SK-N-SH (cell line): ENCODE data around the gene ZNF280C. TPM values are rescaled to one million over a fixed set of nuclear protein-coding genes. Genes with fewer than 3 reads are reported as not detected.

Experiments used
- CTCF ChIA-PET: fragments of 300-600, 350-600 bp; formaldehyde crosslinking; extraction: SDS; loops from one replicate; lab custom pipeline; 2021; lab: Yijun Ruan, JAX
- POLR2A ChIA-PET: fragments of 350-600 bp; sonication (Branson Sonifier 250); formaldehyde crosslinking; extraction: SDS; loops from one replicate; lab custom pipeline; 2020; ENCODE audit warnings: antibody characterized with exemption, inconsistent platforms; lab: Yijun Ruan, JAX
- DNase-seq: peaks from one replicate; pipeline ENCODE4 v3.0.0; 2012
- H2AFZ ChIP-seq: fragments of 200-600 bp; sonication (generic); 2 replicates; pipeline ENCODE4 v1.8.1; 2016; ENCODE audit warnings: antibody characterized with exemption, mild to moderate bottlenecking, low read depth
- H3F3A ChIP-seq: fragments of 200-600 bp; sonication (generic); replicated peaks from 2 replicates; pipeline ENCODE3; 2016; ENCODE audit warnings: antibody characterized with exemption, mild to moderate bottlenecking; ENCODE audit not compliant: insufficient read depth
- H3K27ac ChIP-seq, 2 experiments: fragments of 200-500 bp in 1 of 2; fragments of 200-600 bp in 1 of 2; sonication (Bioruptor generic) in 1 of 2; sonication (generic), shearing (Covaris generic) in 1 of 2; 2 replicates each; pipeline versions ENCODE4 v1.5.1 to v1.6.1; 2014 to 2016; ENCODE audit warnings: low read depth in 2 of 2, inconsistent platforms in 1 of 2, low read length in 1 of 2, mild to moderate bottlenecking in 1 of 2, mixed read lengths in 1 of 2
- H3K27me3 ChIP-seq: fragments of 200-600 bp; sonication (generic), shearing (Covaris generic); 2 replicates; pipeline ENCODE4 v1.6.1; 2016; ENCODE audit warnings: mixed run types; ENCODE audit not compliant: insufficient read depth
- H3K36me3 ChIP-seq, 2 experiments: fragments of 200-500 bp in 1 of 2; fragments of 200-600 bp in 1 of 2; sonication (Bioruptor generic) in 1 of 2; sonication (generic) in 1 of 2; replicated peaks in 1 of 2; 2 replicates each; pipeline versions ENCODE3 to v1.5.1; 2014 to 2016; ENCODE audit warnings: low read length in 1 of 2, mild to moderate bottlenecking in 1 of 2; ENCODE audit not compliant: insufficient read depth in 2 of 2, control insufficient read depth in 1 of 2
- H3K4me1 ChIP-seq, 2 experiments: fragments of 200-500 bp in 1 of 2; fragments of 200-600 bp in 1 of 2; sonication (Bioruptor generic) in 1 of 2; sonication (generic), shearing (Covaris generic) in 1 of 2; 2 replicates each; pipeline versions ENCODE4 v1.5.1 to v1.6.1; 2014 to 2016; ENCODE audit warnings: low read depth in 1 of 2, low read length in 1 of 2, mixed run types in 1 of 2; ENCODE audit not compliant: insufficient read depth in 2 of 2, control insufficient read depth in 1 of 2
- H3K4me2 ChIP-seq: fragments of 200-600 bp; sonication (generic), shearing (Covaris generic); 2 replicates; pipeline ENCODE4 v1.6.1; 2017; ENCODE audit warnings: mixed run types
- H3K4me3 ChIP-seq, 2 experiments: fragments of 200-500 bp in 1 of 2; fragments of 200-600 bp in 1 of 2; sonication (Bioruptor generic) in 1 of 2; sonication (generic), shearing (Covaris generic) in 1 of 2; 2 replicates each; pipeline versions ENCODE4 v1.5.1 to v1.8.1; 2014 to 2016; ENCODE audit warnings: low read depth in 2 of 2, inconsistent platforms in 1 of 2, low read length in 1 of 2, mild to moderate bottlenecking in 1 of 2, mixed read lengths in 1 of 2, moderate library complexity in 1 of 2
- H3K79me2 ChIP-seq: fragments of 200-600 bp; sonication (generic); 2 replicates; pipeline ENCODE4 v1.8.1; 2017; ENCODE audit warnings: mild to moderate bottlenecking; ENCODE audit not compliant: insufficient read depth
- H3K9ac ChIP-seq: fragments of 200-600 bp; sonication (generic); 2 replicates; pipeline ENCODE4 v1.6.1; 2017; ENCODE audit warnings: mixed run types
- H3K9me2 ChIP-seq: fragments of 200-600 bp; sonication (generic); 2 replicates; pipeline ENCODE4 v1.6.1; 2017; ENCODE audit warnings: mixed run types
- H3K9me3 ChIP-seq: fragments of 200-600 bp; sonication (generic); 2 replicates; pipeline ENCODE4 v1.6.1; 2017; ENCODE audit warnings: mixed run types, mild to moderate bottlenecking, moderate library complexity
- H4K20me1 ChIP-seq: fragments of 200-600 bp; sonication (generic); 2 replicates; pipeline ENCODE4 v1.6.1; 2017; ENCODE audit warnings: mild to moderate bottlenecking, mixed run types; ENCODE audit not compliant: insufficient read depth
- EP300 ChIP-seq, 2 experiments: IDR thresholded peaks; 2 replicates each; pipeline versions ENCODE4 v1.4.0 to v1.6.1; 2012; ENCODE audit warnings: borderline replicate concordance in 1 of 2, low read depth in 1 of 2, low read length in 1 of 2
- FOXM1 ChIP-seq: IDR thresholded peaks from 2 replicates; pipeline ENCODE4 v1.4.0; 2012; ENCODE audit warnings: low read depth, mild to moderate bottlenecking
- GATA2 ChIP-seq: sonication (generic); formaldehyde crosslinking; IDR thresholded peaks from 2 replicates; pipeline ENCODE4 v1.5.0; 2020; ENCODE audit warnings: mild to moderate bottlenecking, missing genetic modification reagents
- MAX ChIP-seq: IDR thresholded peaks from 2 replicates; pipeline ENCODE4 v1.4.0; 2012; ENCODE audit warnings: low read depth
- MXI1 ChIP-seq: IDR thresholded peaks from 2 replicates; pipeline ENCODE4 v1.6.1; 2012; ENCODE audit warnings: mild to moderate bottlenecking, low read depth, low read length, improper control_type of control experiment
- RCOR1 ChIP-seq: fragments of 150-350 bp; IDR thresholded peaks from 2 replicates; pipeline ENCODE4 v1.6.1; 2017; ENCODE audit warnings: antibody characterized with exemption, low read length
- RFX5 ChIP-seq: IDR thresholded peaks from 2 replicates; pipeline ENCODE4 v1.6.1; 2012; ENCODE audit warnings: mild to moderate bottlenecking, improper control_type of control experiment, low read length
- RXRA ChIP-seq: IDR thresholded peaks from 2 replicates; pipeline ENCODE4 v1.4.0; 2012; ENCODE audit warnings: low read depth, mild to moderate bottlenecking, borderline replicate concordance
- TEAD4 ChIP-seq: IDR thresholded peaks from 2 replicates; pipeline ENCODE4 v1.4.0; 2012; ENCODE audit warnings: mild to moderate bottlenecking, borderline replicate concordance; ENCODE audit not compliant: insufficient read depth
- USF2 ChIP-seq: fragments of 150-350 bp; IDR thresholded peaks from 2 replicates; pipeline ENCODE4 v1.6.1; 2017; ENCODE audit warnings: antibody characterized with exemption, low read length, low read depth, borderline replicate concordance
- WGBS: methylation state at CpG from one replicate; pipeline ENCODE4 v1.1.6; 2017; ENCODE audit warnings: low lambda C conversion rate; 5-methylcytosine and 5-hydroxymethylcytosine counted together
- polyA plus RNA-seq, 3 experiments: library from polyadenylated mRNA; depleted of rRNA; stranded (reverse); fragments of >200 nt; gene quantifications; 2 replicates each; pipeline ENCODE4 v1.2.3, GENCODE V29; 2012
- TF ChIP-seq, protein P1 (sequence below): IDR thresholded peaks from 2 replicates; pipeline ENCODE4 v1.6.1; 2012; ENCODE audit warnings: mild to moderate bottlenecking, low read depth, low read length, moderate library complexity

The ZNF280C gene
- polyA plus RNA-seq, 1 of the 3 experiments (the other 2 are of a cell fraction): 2.7 TPM

GRCh38 chrX:130224810-130225209, 43.9 kb downstream of the ZNF280C start:
- no peaks in the 10 kb centered on the region for H3F3A ChIP-seq
- H3K9me2 ChIP-seq: no peaks in the 10 kb centered on the region
- 73% methylated on average over 2 of the region's 2 CpGs for WGBS
- TF ChIP-seq, protein P1, sequence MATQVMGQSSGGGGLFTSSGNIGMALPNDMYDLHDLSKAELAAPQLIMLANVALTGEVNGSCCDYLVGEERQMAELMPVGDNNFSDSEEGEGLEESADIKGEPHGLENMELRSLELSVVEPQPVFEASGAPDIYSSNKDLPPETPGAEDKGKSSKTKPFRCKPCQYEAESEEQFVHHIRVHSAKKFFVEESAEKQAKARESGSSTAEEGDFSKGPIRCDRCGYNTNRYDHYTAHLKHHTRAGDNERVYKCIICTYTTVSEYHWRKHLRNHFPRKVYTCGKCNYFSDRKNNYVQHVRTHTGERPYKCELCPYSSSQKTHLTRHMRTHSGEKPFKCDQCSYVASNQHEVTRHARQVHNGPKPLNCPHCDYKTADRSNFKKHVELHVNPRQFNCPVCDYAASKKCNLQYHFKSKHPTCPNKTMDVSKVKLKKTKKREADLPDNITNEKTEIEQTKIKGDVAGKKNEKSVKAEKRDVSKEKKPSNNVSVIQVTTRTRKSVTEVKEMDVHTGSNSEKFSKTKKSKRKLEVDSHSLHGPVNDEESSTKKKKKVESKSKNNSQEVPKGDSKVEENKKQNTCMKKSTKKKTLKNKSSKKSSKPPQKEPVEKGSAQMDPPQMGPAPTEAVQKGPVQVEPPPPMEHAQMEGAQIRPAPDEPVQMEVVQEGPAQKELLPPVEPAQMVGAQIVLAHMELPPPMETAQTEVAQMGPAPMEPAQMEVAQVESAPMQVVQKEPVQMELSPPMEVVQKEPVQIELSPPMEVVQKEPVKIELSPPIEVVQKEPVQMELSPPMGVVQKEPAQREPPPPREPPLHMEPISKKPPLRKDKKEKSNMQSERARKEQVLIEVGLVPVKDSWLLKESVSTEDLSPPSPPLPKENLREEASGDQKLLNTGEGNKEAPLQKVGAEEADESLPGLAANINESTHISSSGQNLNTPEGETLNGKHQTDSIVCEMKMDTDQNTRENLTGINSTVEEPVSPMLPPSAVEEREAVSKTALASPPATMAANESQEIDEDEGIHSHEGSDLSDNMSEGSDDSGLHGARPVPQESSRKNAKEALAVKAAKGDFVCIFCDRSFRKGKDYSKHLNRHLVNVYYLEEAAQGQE: no peak
- no peak for TF ChIP-seq GATA2 (CRISPR knock-in tag)
- no peak for TF ChIP-seq MAX
- no peak for TF ChIP-seq EP300 (IDR thresholded peaks at IDR 0.05; ENCODE audit: borderline replicate concordance in 1 of 2, low read depth in 1 of 2, low read length in 1 of 2)
- no peak for TF ChIP-seq MXI1
- no peak for TF ChIP-seq RXRA
- TF ChIP-seq TEAD4: no peak
- no peak for TF ChIP-seq FOXM1
- TF ChIP-seq, all 33 proteins: peak for 0
- DNase-seq: no peak
- no peak overlapping the region for H3K9ac ChIP-seq
- H3K79me2 ChIP-seq: no peaks in the 10 kb centered on the region
- no peaks in the 10 kb centered on the region for H4K20me1 ChIP-seq
- H3K36me3 ChIP-seq: peaks cover 19 to 46% of the 10 kb centered on the region in 2 experiments
- no peaks in the 10 kb centered on the region for H3K27me3 ChIP-seq
- no peak overlapping the region for H3K4me3 ChIP-seq
- H2AFZ ChIP-seq: no peak overlapping the region
- ChIA-PET POLR2A (no interaction called here), CTCF (interaction anchor here (1.5 to 1.8 kb wide), 2 partner anchors 33 to 164 kb away, joined by 5 read pairs; no protein-coding TSS in a partner anchor)
- H3K27ac ChIP-seq: no peak overlapping the region
- no peak overlapping the region for H3K4me2 ChIP-seq
- no peaks in the 10 kb centered on the region for H3K9me3 ChIP-seq
- H3K4me1 ChIP-seq: no peaks in the 10 kb centered on the region

GRCh38 chrX:130216320-130216719, 52.4 kb downstream of the ZNF280C start:
- DNase-seq: no peak
- no peaks in the 10 kb centered on the region for H3K9me3 ChIP-seq
- no peak overlapping the region for H2AFZ ChIP-seq
- H3K27me3 ChIP-seq: no peaks in the 10 kb centered on the region
- peaks cover 22 to 34% of the 10 kb centered on the region in 2 experiments for H3K36me3 ChIP-seq
- H3K9ac ChIP-seq: no peak overlapping the region
- no peak overlapping the region for H3K4me2 ChIP-seq
- H3K4me3 ChIP-seq: no peak overlapping the region
- TF ChIP-seq FOXM1: no peak
- TF ChIP-seq RXRA: no peak
- no peak for TF ChIP-seq USF2
- peak; percentile 98 for TF ChIP-seq RFX5
- no peak for TF ChIP-seq RCOR1
- TF ChIP-seq, all 33 proteins: peak for 1
- Histone ChIP-seq H3K27ac (no peak overlapping the region), H4K20me1 (no peaks in the 10 kb centered on the region), H3K79me2 (no peaks in the 10 kb centered on the region), H3K9me2 (no peaks in the 10 kb centered on the region), H3K4me1 (no peaks in the 10 kb centered on the region), H3F3A (no peaks in the 10 kb centered on the region)
- 47% methylated on average over 4 of the region's 4 CpGs for WGBS
- ChIA-PET POLR2A (no interaction called here), CTCF (interaction anchor here (1.5 kb wide), 1 partner anchor 19 kb away, joined by 5 read pairs; no protein-coding TSS in a partner anchor)
